GM23338 (cell line): ENCODE data around the gene SLC38A8. TPM values are rescaled to one million over a fixed set of nuclear protein-coding genes. Genes with fewer than 3 reads are reported as not detected.

ENCODE experiments used
- ATAC-seq: fragments of 200-7000 bp; cut with Tn5 transposase; 3 replicates; pipeline ENCODE4 v1.9.1; 2020
- DNase-seq: peaks from one replicate; pipeline ENCODE4 v3.0.0-alpha.2; 2015; ENCODE audit warnings: low spot score
- H2AFZ ChIP-seq: fragments of 200-600 bp; sonication (generic); 2 replicates; pipeline ENCODE4 v1.8.0; 2016; ENCODE audit warnings: antibody characterized with exemption, mild to moderate bottlenecking, moderate library complexity
- H3F3A ChIP-seq: fragments of 200-600 bp; sonication (generic); replicated peaks from 2 replicates; pipeline ENCODE4 v1.8.0; 2017; ENCODE audit warnings: antibody characterized with exemption, mixed run types, low read depth
- H3K27ac ChIP-seq: fragments of 200-600 bp; sonication (generic); 2 replicates; pipeline ENCODE4 v1.6.1; 2016; ENCODE audit warnings: low read depth
- H3K27me3 ChIP-seq: fragments of 200-600 bp; sonication (generic); 2 replicates; pipeline ENCODE4 v1.8.0; 2016; ENCODE audit warnings: mild to moderate bottlenecking, mixed run types, moderate library complexity; ENCODE audit not compliant: insufficient read depth
- H3K36me3 ChIP-seq: fragments of 200-600 bp; sonication (generic); 2 replicates; pipeline ENCODE4 v1.8.0; 2016; ENCODE audit warnings: mild to moderate bottlenecking; ENCODE audit not compliant: insufficient read depth
- H3K4me1 ChIP-seq: fragments of 200-600 bp; sonication (generic); 2 replicates; pipeline ENCODE4 v1.8.0; 2016; ENCODE audit warnings: mild to moderate bottlenecking, moderate library complexity; ENCODE audit not compliant: insufficient read depth
- H3K4me2 ChIP-seq: fragments of 200-600 bp; sonication (generic); 2 replicates; pipeline ENCODE4 v1.7.1; 2017; ENCODE audit warnings: mixed run types
- H3K4me3 ChIP-seq: fragments of 200-600 bp; sonication (generic); 2 replicates; pipeline ENCODE4 v1.6.1; 2016; ENCODE audit warnings: mixed run types
- H3K79me2 ChIP-seq: fragments of 200-600 bp; sonication (generic); replicated peaks from 2 replicates; pipeline ENCODE4 v1.8.0; 2017; ENCODE audit warnings: mild to moderate bottlenecking; ENCODE audit not compliant: insufficient read depth
- H3K9me2 ChIP-seq: fragments of 200-600 bp; sonication (generic); 2 replicates; pipeline ENCODE4 v1.8.0; 2017; ENCODE audit not compliant: insufficient read depth
- H4K20me1 ChIP-seq: fragments of 200-600 bp; sonication (generic); replicated peaks from 2 replicates; pipeline ENCODE4 v1.8.0; 2017; ENCODE audit warnings: mild to moderate bottlenecking; ENCODE audit not compliant: insufficient read depth
- H3K27ac Mint-ChIP-seq: 2 replicates; pipeline ENCODE4 v1.8.0; 2020; ENCODE audit warnings: inconsistent platforms, mild to moderate bottlenecking, moderate library complexity, mixed read lengths
- H3K27me3 Mint-ChIP-seq: 3 replicates; pipeline ENCODE4 v1.8.0; 2022; ENCODE audit warnings: low read depth, mild to moderate bottlenecking, moderate library complexity, mixed read lengths, inconsistent platforms; ENCODE audit not compliant: insufficient read depth, poor library complexity
- H3K36me3 Mint-ChIP-seq: 3 replicates; pipeline ENCODE4 v1.8.0; 2021; ENCODE audit warnings: low read depth, mild to moderate bottlenecking, inconsistent platforms, moderate library complexity, mixed read lengths
- H3K4me1 Mint-ChIP-seq: 3 replicates; pipeline ENCODE4 v1.8.0; 2020; ENCODE audit warnings: mild to moderate bottlenecking, inconsistent platforms, mixed read lengths
- H3K4me3 Mint-ChIP-seq: 3 replicates; pipeline ENCODE4 v1.8.0; 2021; ENCODE audit warnings: moderate library complexity, mild to moderate bottlenecking, inconsistent platforms, mixed read lengths
- H3K9me3 Mint-ChIP-seq: 3 replicates; pipeline ENCODE4 v1.8.0; 2020; ENCODE audit warnings: moderate library complexity, mild to moderate bottlenecking, inconsistent platforms, mixed read lengths
- CREB1 ChIP-seq: fragments of 250-450 bp; sonication (Bioruptor Pico); IDR thresholded peaks from 2 replicates; pipeline ENCODE4 v1.5.0; 2020; ENCODE audit warnings: low read depth, mild to moderate bottlenecking, moderate library complexity
- ETS1 ChIP-seq: IDR thresholded peaks from 2 replicates; pipeline ENCODE4 v1.6.1; 2016; ENCODE audit warnings: antibody characterized with exemption
- EZH2 ChIP-seq: fragments of 200-600 bp; sonication (generic); IDR thresholded peaks from one replicate; pipeline ENCODE4 v1.8.0; 2017; ENCODE audit warnings: antibody characterized with exemption, mild to moderate bottlenecking, low read depth; ENCODE audit not compliant: unreplicated experiment
- EZH2phosphoT487 ChIP-seq: fragments of 200-600 bp; sonication (generic); IDR thresholded peaks from one replicate; pipeline ENCODE4 v1.8.1; 2018; ENCODE audit warnings: antibody characterized with exemption; ENCODE audit not compliant: unreplicated experiment
- JUNB ChIP-seq: IDR thresholded peaks from one replicate; pipeline ENCODE4 v1.6.1; 2016; ENCODE audit warnings: antibody characterized with exemption; ENCODE audit not compliant: unreplicated experiment
- NANOG ChIP-seq: IDR thresholded peaks from 2 replicates; pipeline ENCODE4 v1.6.1; 2016; ENCODE audit warnings: antibody characterized with exemption, borderline replicate concordance
- POLR2AphosphoS5 ChIP-seq: IDR thresholded peaks from 2 replicates; pipeline ENCODE4 v1.6.1; 2016; ENCODE audit warnings: antibody characterized with exemption, low read depth
- STAT1 ChIP-seq: IDR thresholded peaks from one replicate; pipeline ENCODE4 v1.6.1; 2016; ENCODE audit warnings: antibody characterized with exemption; ENCODE audit not compliant: unreplicated experiment
- ZNF114 ChIP-seq: fragments of 250-450 bp; sonication (Bioruptor Pico); IDR thresholded peaks from 2 replicates; pipeline ENCODE4 v1.5.0; 2020; ENCODE audit warnings: mild to moderate bottlenecking, moderate library complexity
- ZNF331 ChIP-seq: fragments of 250-450 bp; sonication (Bioruptor Pico); IDR thresholded peaks from 2 replicates; pipeline ENCODE4 v1.5.0; 2020; ENCODE audit warnings: low read depth, mild to moderate bottlenecking, moderate library complexity
- ZNF462 ChIP-seq: fragments of 250-450 bp; sonication (Bioruptor Pico); IDR thresholded peaks from 2 replicates; pipeline ENCODE4 v1.5.0; 2020; ENCODE audit warnings: mild to moderate bottlenecking, moderate library complexity
- polyA plus RNA-seq: library from polyadenylated mRNA; unstranded; fragments of >200 nt; fragmentation: Nextera tagmentation; extraction: Ambion mirVana; gene quantifications from 2 replicates; pipeline ENCODE4 v1.2.1, GENCODE V29; 2016
- total RNA-seq: library from RNA; depleted of rRNA; stranded (reverse); fragments of >200 nt; shearing (Covaris generic); gene quantifications from 2 replicates; pipeline ENCODE4 v1.2.3, GENCODE V29; 2014
- TF ChIP-seq, protein P1 (sequence below), 2 experiments: fragments of 200-600 bp in 1 of 2; sonication (generic) in 1 of 2; conservative IDR thresholded peaks; 2 replicates each; pipeline versions ENCODE4 v1.5.1 to v1.6.1; 2016 to 2017; ENCODE audit warnings: antibody characterized with exemption in 2 of 2, low read depth in 2 of 2, mild to moderate bottlenecking in 2 of 2, moderate library complexity in 1 of 2
- TF ChIP-seq, protein P2 (sequence below): IDR thresholded peaks from one replicate; pipeline ENCODE4 v1.6.1; 2018; ENCODE audit warnings: antibody characterized with exemption; ENCODE audit not compliant: unreplicated experiment

Gene SLC38A8
- total and polyA plus RNA-seq, 2 experiments from 2014 or later, result not detected

DNA sequence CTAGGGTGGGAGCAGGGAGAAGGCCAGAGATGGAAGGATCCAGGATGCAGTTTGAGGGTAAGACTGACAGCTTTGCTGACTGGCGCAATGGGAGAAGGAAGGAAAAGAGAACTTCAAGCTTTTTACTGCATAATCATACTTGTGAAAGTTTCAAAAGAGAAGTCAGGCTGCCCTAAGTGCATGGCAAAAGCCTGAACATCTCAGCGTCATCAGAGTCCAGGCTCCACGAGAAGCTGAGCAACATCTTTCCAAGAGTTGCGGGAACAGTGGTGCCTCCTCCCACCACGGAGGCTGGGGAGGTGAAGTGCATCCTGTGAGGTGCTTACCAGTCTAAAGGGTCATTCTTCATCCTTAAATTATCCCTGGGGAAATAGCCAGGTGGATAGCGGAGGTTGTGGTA lies 26.9 kb upstream of the SLC38A8 start:
- no peak overlapping the region for H3K4me3 ChIP-seq
- no peak for TF ChIP-seq STAT1
- no peak for TF ChIP-seq NANOG
- TF ChIP-seq EZH2phosphoT487, result no peak
- TF ChIP-seq ETS1, result no peak
- no peak for TF ChIP-seq EZH2
- TF ChIP-seq CREB1 (CRISPR knock-in tag), result no peak
- no peak for TF ChIP-seq POLR2AphosphoS5
- TF ChIP-seq, protein P1, sequence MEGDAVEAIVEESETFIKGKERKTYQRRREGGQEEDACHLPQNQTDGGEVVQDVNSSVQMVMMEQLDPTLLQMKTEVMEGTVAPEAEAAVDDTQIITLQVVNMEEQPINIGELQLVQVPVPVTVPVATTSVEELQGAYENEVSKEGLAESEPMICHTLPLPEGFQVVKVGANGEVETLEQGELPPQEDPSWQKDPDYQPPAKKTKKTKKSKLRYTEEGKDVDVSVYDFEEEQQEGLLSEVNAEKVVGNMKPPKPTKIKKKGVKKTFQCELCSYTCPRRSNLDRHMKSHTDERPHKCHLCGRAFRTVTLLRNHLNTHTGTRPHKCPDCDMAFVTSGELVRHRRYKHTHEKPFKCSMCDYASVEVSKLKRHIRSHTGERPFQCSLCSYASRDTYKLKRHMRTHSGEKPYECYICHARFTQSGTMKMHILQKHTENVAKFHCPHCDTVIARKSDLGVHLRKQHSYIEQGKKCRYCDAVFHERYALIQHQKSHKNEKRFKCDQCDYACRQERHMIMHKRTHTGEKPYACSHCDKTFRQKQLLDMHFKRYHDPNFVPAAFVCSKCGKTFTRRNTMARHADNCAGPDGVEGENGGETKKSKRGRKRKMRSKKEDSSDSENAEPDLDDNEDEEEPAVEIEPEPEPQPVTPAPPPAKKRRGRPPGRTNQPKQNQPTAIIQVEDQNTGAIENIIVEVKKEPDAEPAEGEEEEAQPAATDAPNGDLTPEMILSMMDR (conservative IDR thresholded peaks at IDR 0.05; ENCODE audit: low read depth in 2 of 2), result no peak
- TF ChIP-seq, protein P2, sequence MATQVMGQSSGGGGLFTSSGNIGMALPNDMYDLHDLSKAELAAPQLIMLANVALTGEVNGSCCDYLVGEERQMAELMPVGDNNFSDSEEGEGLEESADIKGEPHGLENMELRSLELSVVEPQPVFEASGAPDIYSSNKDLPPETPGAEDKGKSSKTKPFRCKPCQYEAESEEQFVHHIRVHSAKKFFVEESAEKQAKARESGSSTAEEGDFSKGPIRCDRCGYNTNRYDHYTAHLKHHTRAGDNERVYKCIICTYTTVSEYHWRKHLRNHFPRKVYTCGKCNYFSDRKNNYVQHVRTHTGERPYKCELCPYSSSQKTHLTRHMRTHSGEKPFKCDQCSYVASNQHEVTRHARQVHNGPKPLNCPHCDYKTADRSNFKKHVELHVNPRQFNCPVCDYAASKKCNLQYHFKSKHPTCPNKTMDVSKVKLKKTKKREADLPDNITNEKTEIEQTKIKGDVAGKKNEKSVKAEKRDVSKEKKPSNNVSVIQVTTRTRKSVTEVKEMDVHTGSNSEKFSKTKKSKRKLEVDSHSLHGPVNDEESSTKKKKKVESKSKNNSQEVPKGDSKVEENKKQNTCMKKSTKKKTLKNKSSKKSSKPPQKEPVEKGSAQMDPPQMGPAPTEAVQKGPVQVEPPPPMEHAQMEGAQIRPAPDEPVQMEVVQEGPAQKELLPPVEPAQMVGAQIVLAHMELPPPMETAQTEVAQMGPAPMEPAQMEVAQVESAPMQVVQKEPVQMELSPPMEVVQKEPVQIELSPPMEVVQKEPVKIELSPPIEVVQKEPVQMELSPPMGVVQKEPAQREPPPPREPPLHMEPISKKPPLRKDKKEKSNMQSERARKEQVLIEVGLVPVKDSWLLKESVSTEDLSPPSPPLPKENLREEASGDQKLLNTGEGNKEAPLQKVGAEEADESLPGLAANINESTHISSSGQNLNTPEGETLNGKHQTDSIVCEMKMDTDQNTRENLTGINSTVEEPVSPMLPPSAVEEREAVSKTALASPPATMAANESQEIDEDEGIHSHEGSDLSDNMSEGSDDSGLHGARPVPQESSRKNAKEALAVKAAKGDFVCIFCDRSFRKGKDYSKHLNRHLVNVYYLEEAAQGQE, result no peak
- TF ChIP-seq ZNF331 (CRISPR knock-in tag), result no peak
- no peak for TF ChIP-seq JUNB
- no peak for TF ChIP-seq ZNF462
- no peak for TF ChIP-seq ZNF114 (CRISPR knock-in tag)
- H3K36me3 ChIP-seq, result peaks cover 20% of the 10 kb centered on the region; the same call in 1 of the 2 replicates
- H4K20me1 ChIP-seq, result no peaks in the 10 kb centered on the region
- no peaks in the 10 kb centered on the region for H3K27me3 ChIP-seq
- Mint-ChIP-seq H3K27ac (no peak overlapping the region), H3K27me3 (no peaks in the 10 kb centered on the region), H3K36me3 (peaks cover 47% of the 10 kb centered on the region), H3K9me3 (no peaks in the 10 kb centered on the region), H3K4me1 (no peaks in the 10 kb centered on the region), H3K4me3 (no peak overlapping the region)
- H3K79me2 ChIP-seq, result no peaks in the 10 kb centered on the region
- H3K4me2 ChIP-seq, result no peak overlapping the region
- no peak overlapping the region for H3K27ac ChIP-seq
- H2AFZ ChIP-seq, result no peak overlapping the region
- 0 out of 2 replicates have a peak, but pooled peaks cover 6% of the 10 kb centered on the region for H3F3A ChIP-seq
- DNase-seq (no peak), ATAC-seq (no peak)
- H3K4me1 ChIP-seq, result no peaks in the 10 kb centered on the region
- H3K9me2 ChIP-seq, result no peaks in the 10 kb centered on the region
